Gastrocnemius medialis (tissue), 4 donors: Measurements from ENCODE around the gene SOX30. TPM values are rescaled to one million over a fixed set of nuclear protein-coding genes. Genes with fewer than 3 reads are reported as not detected.
"Not testable (repeated sequence)": the region's sequence is repeated elsewhere in the genome, so short reads cannot be mapped to it uniquely, and the experiment has no call there.

ENCODE experiments used
- ATAC-seq, 2 donors: fragments of 150-250 bp; one replicate each; pipeline ENCODE4 v1.9.1; 2016
- DNase-seq, 2 donors: peaks; one replicate each; pipeline ENCODE4 v3.0.0-alpha.2; 2019
- H3K27ac ChIP-seq, 4 donors: fragments of 200-600 bp; sonication (generic); 1 replicate in 1 of 4; 2 replicates in 3 of 4; pipeline ENCODE4 v1.5.1; 2016 to 2018; ENCODE audit warnings: mild to moderate bottlenecking in 2 of 4, moderate library complexity in 1 of 4
- H3K27me3 ChIP-seq, 3 donors: fragments of 200-600 bp; sonication (generic) in 2 of 3; 1 replicate in 1 of 3; 2 replicates in 2 of 3; pipeline versions ENCODE4 v1.5.1 to v1.6.0; 2016 to 2019; ENCODE audit warnings: mild to moderate bottlenecking in 1 of 3, moderate library complexity in 1 of 3
- H3K36me3 ChIP-seq, 2 donors: fragments of 200-600 bp; sonication (generic) in 1 of 2; one replicate each; pipeline ENCODE4 v1.5.1; 2017 to 2018
- H3K4me1 ChIP-seq, 2 donors: fragments of 200-600 bp; sonication (generic) in 1 of 2; one replicate each; pipeline ENCODE4 v1.5.1; 2016 to 2017; ENCODE audit warnings: mild to moderate bottlenecking in 2 of 2
- H3K4me3 ChIP-seq, 4 donors: fragments of 200-600 bp; sonication (generic) in 3 of 4; 1 replicate in 1 of 4; 2 replicates in 3 of 4; pipeline ENCODE4 v1.5.1; 2016 to 2019; ENCODE audit warnings: mild to moderate bottlenecking in 2 of 4
- H3K9me3 ChIP-seq, 3 donors: fragments of 200-600 bp; sonication (generic) in 2 of 3; 1 replicate in 1 of 3; 2 replicates in 2 of 3; pipeline ENCODE4 v1.5.1; 2016 to 2019
- CTCF ChIP-seq, 5 experiments: fragments of 450-650 bp in 3 of 5; fragments of 200-600 bp in 2 of 5; sonication (generic) in 2 of 5; IDR thresholded peaks in 4 of 5; conservative IDR thresholded peaks in 1 of 5; 1 replicate in 4 of 5; 2 replicates in 1 of 5; pipeline ENCODE4 v1.5.1; 2016 to 2019; ENCODE audit warnings: antibody characterized with exemption in 5 of 5, mild to moderate bottlenecking in 3 of 5, moderate library complexity in 3 of 5
- POLR2A ChIP-seq, 2 donors: fragments of 450-650 bp; IDR thresholded peaks; one replicate each; pipeline ENCODE4 v1.6.1; 2017; ENCODE audit warnings: antibody characterized with exemption in 2 of 2, mild to moderate bottlenecking in 2 of 2, moderate library complexity in 2 of 2
- in situ Hi-C, 4 donors: fragments of 200-750 bp; cut with MboI; loops; one replicate each; pipeline versions ENCODE4 v1.15.0 to v1.8.0; 2017; ENCODE audit warnings: low sequenced_read_pairs in 4 of 4
- intact Hi-C: fragments of 100-400 bp; cut with DNase I; formaldehyde crosslinking; loops from one replicate; pipeline ENCODE4 v1.15.1; 2023; ENCODE audit warnings: low total_unique reads
- total RNA-seq, 4 donors: library from RNA; depleted of rRNA; stranded (reverse); fragments of >200 nt; gene quantifications; one replicate each; pipeline versions ENCODE4 v1.1.0 to v1.2.3, GENCODE V29; 2016

SOX30 gene
- total RNA-seq, 4 donors from 2014 or later = not detected

- intact Hi-C loops = no loop called here
- DNase-seq = no peak
- TF ChIP-seq POLR2A (IDR thresholded peaks at IDR 0.05) (no peak), CTCF (IDR thresholded peaks at IDR 0.05 in 4 of 5, conservative IDR thresholded peaks at IDR 0.05 in 1 of 5) (no peak)
- no peaks in the 10 kb centered on the region for H3K9me3 ChIP-seq
- no peak for ATAC-seq
- no peak overlapping the region for H3K4me3 ChIP-seq
- no peaks in the 10 kb centered on the region for H3K27me3 ChIP-seq
- no peak overlapping the region for H3K27ac ChIP-seq
- H3K36me3 ChIP-seq = no peaks in the 10 kb centered on the region
- no peaks in the 10 kb centered on the region for H3K4me1 ChIP-seq
- in situ Hi-C loops = no loop called here
Measured at GRCh38 chr5:157679801-157680200, 27.6 kb upstream of the SOX30 start.

GRCh38 chr5:157677931-157678330, 25.7 kb upstream of the SOX30 start:
- Histone ChIP-seq H3K27me3 (no peaks in the 10 kb centered on the region), H3K4me3 (no peak overlapping the region), H3K9me3 (no peaks in the 10 kb centered on the region), H3K27ac (no peak overlapping the region), H3K4me1 (no peaks in the 10 kb centered on the region), H3K36me3 (no peaks in the 10 kb centered on the region)
- intact Hi-C loops (no loop called here), in situ Hi-C loops (no loop called here)
- no peak for DNase-seq
- TF ChIP-seq CTCF (IDR thresholded peaks at IDR 0.05 in 4 of 5, conservative IDR thresholded peaks at IDR 0.05 in 1 of 5) (no peak), POLR2A (IDR thresholded peaks at IDR 0.05) (no peak)
- no peak for ATAC-seq

GRCh38 chr5:157674351-157674750, 22.1 kb upstream of the SOX30 start:
- H3K27ac ChIP-seq, in situ Hi-C loops, H3K4me1 ChIP-seq, ATAC-seq, H3K36me3 ChIP-seq, DNase-seq, H3K4me3 ChIP-seq, intact Hi-C loops, H3K9me3 ChIP-seq: not testable (repeated sequence)
- H3K27me3 ChIP-seq = peaks cover 11 to 24% (median 16%) of the 10 kb centered on the region in 3 donors

- Histone ChIP-seq H3K4me3 (no peak overlapping the region), H3K9me3 (no peaks in the 10 kb centered on the region), H3K27me3 (peaks cover 11 to 24% (median 16%) of the 10 kb centered on the region in 3 donors), H3K27ac (no peak overlapping the region), H3K36me3 (no peaks in the 10 kb centered on the region), H3K4me1 (no peaks in the 10 kb centered on the region)
- TF ChIP-seq POLR2A (IDR thresholded peaks at IDR 0.05) (no peak), CTCF (IDR thresholded peaks at IDR 0.05 in 4 of 5, conservative IDR thresholded peaks at IDR 0.05 in 1 of 5) (no peak)
- no peak for DNase-seq
- in situ Hi-C loops (no loop called here), intact Hi-C loops (no loop called here)
- ATAC-seq = no peak
Measured at GRCh38 chr5:157672976-157673375, 20.7 kb upstream of the SOX30 start.

GRCh38 chr5:157671592-157672330, 19.5 kb upstream of the SOX30 start:
- H3K27ac ChIP-seq = no peak overlapping the region
- no peaks in the 10 kb centered on the region for H3K4me1 ChIP-seq
- no peaks in the 10 kb centered on the region for H3K36me3 ChIP-seq
- in situ Hi-C loops = no loop called here
- peaks cover 11 to 24% (median 16%) of the 10 kb centered on the region in 3 donors for H3K27me3 ChIP-seq
- intact Hi-C loops = no loop called here
- no peaks in the 10 kb centered on the region for H3K9me3 ChIP-seq
- DNase-seq = no peak
- TF ChIP-seq POLR2A (IDR thresholded peaks at IDR 0.05) = no peak
- no peak for TF ChIP-seq CTCF (IDR thresholded peaks at IDR 0.05 in 4 of 5, conservative IDR thresholded peaks at IDR 0.05 in 1 of 5)
- peak overlapping the region; percentile 43 to 62 (median 55) for H3K4me3 ChIP-seq
- ATAC-seq = no peak
